Testis (tissue), 2 donors: Measurements from ENCODE around the gene NOL4L.

ENCODE experiments used
- CTCF ChIP-seq, 3 experiments: fragments of 450-650 bp in 2 of 3; fragments of 200-600 bp in 1 of 3; sonication (generic) in 1 of 3; IDR thresholded peaks; one replicate each; pipeline ENCODE4 v1.5.1; 2016 to 2019; ENCODE audit warnings: antibody characterized with exemption in 3 of 3, mild to moderate bottlenecking in 2 of 3, moderate library complexity in 1 of 3
- POLR2A ChIP-seq: fragments of 450-650 bp; IDR thresholded peaks from one replicate; pipeline ENCODE4 v1.6.1; 2017; ENCODE audit warnings: antibody characterized with exemption, mild to moderate bottlenecking, moderate library complexity

- TF ChIP-seq CTCF (IDR thresholded peaks at IDR 0.05) (no peak), POLR2A (no peak)
These were observed 140.5 kb downstream of the NOL4L start for GRCh38 chr20:32444474-32445220.
